ENCODE data around the gene TUBA3E.

TUBA3E gene

DNA sequence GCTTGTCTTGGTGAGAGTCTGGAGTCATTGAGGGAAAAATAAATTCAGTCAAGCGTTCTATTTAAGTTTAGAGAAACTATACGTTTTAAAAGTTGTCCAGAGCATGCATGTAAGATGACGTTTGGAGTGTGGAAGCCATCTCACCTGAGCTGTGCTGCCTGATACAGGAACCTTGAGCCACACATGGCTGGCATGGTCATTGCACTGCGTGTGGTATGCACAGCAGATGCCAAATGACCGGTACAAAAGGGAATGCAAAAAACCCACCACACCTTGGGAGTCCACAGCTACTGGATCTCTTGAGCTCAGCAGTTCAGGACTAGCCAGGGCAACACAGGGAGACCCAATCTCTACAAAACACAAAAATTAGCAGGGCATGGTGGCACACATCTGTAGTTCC, 11.8 kb downstream of the TUBA3E start:
- no peak for TF ChIP-seq CTCF (IDR thresholded peaks at IDR 0.05)

GRCh38 chr2:130185896-130186295, 12.3 kb downstream of the TUBA3E start:
- no peak for TF ChIP-seq CTCF (IDR thresholded peaks at IDR 0.05)

- no peak for TF ChIP-seq CTCF (IDR thresholded peaks at IDR 0.05)
Observed at GRCh38 chr2:130185436-130185835, 12.8 kb downstream of the TUBA3E start.

DNA sequence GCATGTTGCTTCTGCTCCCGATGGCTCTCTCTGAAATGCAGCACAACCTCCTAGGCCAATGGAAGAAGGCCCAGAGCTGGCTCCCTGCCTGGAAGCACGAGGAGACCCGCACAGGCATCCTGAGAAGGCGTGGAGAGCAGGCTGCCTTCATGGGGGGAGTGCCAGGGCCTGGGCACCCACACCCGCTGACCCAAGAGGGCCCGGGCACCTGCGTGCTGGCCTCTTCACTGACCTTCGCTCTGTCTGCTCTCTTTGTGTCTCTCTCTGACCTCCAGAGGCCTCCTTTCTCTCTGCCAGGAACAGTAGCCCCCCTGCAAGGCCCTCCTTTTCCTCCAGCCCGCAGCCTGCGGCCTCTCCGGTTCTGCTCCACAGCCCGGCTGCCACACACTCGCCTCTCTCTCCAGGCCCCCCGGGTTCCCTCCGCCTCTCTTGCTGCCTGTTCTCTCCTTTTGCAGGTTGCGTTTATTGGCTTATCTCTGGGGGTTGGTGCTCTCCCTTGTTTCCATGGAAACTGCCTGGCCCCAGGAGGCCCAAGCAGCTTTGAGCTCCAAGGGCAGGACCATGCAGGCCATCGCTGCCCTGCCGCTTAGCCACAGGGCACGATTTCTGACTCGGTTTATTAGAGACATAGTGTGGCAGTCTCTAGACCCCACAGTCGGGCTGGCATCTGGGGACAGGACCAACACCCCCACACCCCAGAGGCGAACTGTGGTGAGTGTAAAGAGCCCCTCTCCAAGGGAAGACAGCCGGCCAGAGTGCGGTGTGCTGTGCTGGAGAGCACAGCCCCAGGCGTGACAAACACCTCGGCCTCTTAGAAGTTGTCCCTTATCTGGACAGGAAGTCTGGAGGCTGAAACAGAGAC, 14.5 kb downstream of the TUBA3E start:
- no peak for TF ChIP-seq CTCF (IDR thresholded peaks at IDR 0.05)

DNA sequence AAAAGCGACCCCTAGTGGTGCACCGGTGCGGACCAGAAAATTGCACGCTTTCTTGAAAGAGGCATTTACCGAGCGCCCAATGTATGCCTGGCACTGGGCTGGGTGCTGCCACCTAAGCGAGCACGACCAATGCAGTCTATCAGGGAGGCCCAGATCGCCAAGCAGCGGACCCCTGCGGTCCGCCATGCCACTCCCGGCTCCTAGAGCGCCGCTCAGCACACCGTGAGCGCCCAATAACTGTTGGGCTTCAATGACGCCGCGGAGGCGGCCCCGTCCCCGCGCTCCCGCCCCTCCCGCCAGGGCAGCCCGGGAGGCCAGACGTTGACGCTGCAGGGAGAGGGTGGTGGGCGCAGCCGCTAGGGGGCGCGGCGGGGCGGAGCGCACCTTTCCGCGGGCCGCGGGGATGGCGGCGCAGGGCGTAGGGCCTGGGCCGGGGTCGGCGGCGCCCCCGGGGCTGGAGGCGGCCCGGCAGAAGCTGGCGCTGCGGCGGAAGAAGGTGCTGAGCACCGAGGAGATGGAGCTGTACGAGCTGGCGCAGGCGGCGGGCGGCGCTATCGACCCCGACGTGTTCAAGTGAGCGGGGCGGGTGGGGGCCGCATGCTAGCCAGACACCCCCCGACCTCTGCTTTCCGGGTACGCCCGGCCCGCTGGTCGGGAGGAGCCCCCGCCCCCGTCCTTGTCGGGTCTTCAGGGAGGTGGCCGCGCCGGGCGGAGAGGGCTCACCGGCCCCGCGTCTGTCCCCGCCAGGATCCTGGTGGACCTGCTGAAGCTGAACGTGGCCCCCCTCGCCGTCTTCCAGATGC, 16.2 kb downstream of the TUBA3E start, which contains the start of gene MZT2B:
TSS of gene MZT2B (plus strand) at position 383 of the 803 bp plus-strand sequence. CDS start at position 404, 21 bp downstream.
- TF ChIP-seq CTCF (IDR thresholded peaks at IDR 0.05): peak; percentile 63

DNA sequence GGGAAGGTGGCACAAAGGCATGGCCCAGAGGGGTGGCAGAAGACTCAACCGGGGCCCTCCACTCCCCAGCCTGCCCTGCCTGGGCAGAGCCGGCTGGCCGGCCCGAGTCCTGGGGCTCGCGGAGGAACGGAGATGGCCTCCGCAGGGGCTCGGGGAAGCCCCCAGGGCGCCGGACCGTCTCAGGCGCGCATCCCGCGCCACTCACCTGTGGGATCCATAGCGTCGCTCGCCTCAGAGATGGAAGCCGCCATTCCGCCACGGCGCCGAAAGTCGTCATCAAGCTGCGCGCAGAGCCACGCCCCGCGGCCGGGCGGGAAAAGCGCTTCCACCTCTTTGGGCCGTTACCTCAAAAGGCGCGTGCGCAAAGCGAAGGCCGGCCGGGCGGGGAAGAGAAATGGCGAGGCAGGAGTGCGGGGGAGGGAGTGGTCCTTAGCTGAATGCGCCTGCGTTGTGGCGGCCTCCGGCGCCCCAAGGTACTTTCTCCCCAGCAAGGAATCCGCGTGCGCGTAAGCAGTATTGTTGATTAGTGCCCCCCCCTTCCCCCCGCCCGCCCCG, 16.8 kb downstream of the TUBA3E start, which contains the start of gene SMPD4:
TSS of gene SMPD4 (minus strand) at position 278 of the 555 bp plus-strand sequence. CDS start 5,010 bp downstream, outside the sequence.
- TF ChIP-seq CTCF (IDR thresholded peaks at IDR 0.05): no peak

DNA sequence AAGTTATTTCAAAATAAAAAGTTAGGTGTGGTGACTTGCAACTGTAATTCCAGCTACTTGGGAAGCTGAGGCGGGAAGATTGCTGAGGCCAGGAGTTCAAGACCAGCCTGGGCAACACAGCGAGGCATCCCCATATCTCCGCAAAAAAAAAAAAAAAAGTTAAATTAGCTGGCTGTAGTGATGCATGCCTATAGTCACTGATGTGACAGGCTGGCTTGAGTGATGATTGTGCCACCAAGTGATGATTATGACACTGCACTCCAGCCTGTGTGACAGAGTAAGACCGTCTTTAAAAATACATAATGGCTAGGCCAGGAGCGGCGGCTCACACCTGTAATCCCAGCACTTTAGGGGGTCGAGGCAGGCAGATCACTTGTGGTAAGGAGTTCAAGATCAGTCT, 28.3 kb downstream of the TUBA3E start:
- no peak for TF ChIP-seq CTCF (IDR thresholded peaks at IDR 0.05)

Measured in LNCAP (cell line).